Muscle of leg (tissue), 11 donors: ENCODE data around the gene DCXR. TPM values are rescaled to one million over a fixed set of nuclear protein-coding genes. Genes with fewer than 3 reads are reported as not detected.

Source experiments
- DNase-seq: peaks from one replicate; pipeline ENCODE4 v3.0.0; 2013
- H3K27ac ChIP-seq: one replicate; pipeline ENCODE4 v1.5.1; 2013; ENCODE audit warnings: mild to moderate bottlenecking, low read length, control low read depth
- H3K27me3 ChIP-seq: one replicate; pipeline ENCODE4 v1.6.1; 2013; ENCODE audit warnings: low read length; ENCODE audit not compliant: control insufficient read depth, insufficient read depth
- H3K36me3 ChIP-seq: one replicate; pipeline ENCODE4 v1.6.1; 2013; ENCODE audit warnings: low read length; ENCODE audit not compliant: control insufficient read depth, insufficient read depth
- H3K4me1 ChIP-seq: one replicate; pipeline ENCODE4 v1.6.1; 2013; ENCODE audit warnings: low read length; ENCODE audit not compliant: control insufficient read depth, insufficient read depth
- H3K4me3 ChIP-seq: one replicate; pipeline ENCODE4 v1.5.1; 2013; ENCODE audit warnings: low read length, control low read depth
- H3K9me3 ChIP-seq: replicated peaks from 2 replicates; pipeline ENCODE4 v1.6.1; 2013; ENCODE audit warnings: low read depth, low read length; ENCODE audit not compliant: control insufficient read depth
- WGBS: methylation state at CpG from one replicate; pipeline ENCODE4 v1.1.5; 2013; ENCODE audit warnings: missing lambda C conversion rate; ENCODE audit not compliant: insufficient coverage; 5-methylcytosine and 5-hydroxymethylcytosine counted together
- polyA plus RNA-seq, 8 donors: library from polyadenylated mRNA; unstranded; fragments of 120-200 nt; gene quantifications; one replicate each; pipeline versions ENCODE4 v1.2.1 to v1.2.3, GENCODE V29; 2013; ENCODE audit warnings: inconsistent platforms in 1 of 8, low replicate concordance in 1 of 8; ENCODE audit not compliant: insufficient read length in 8 of 8, insufficient read depth in 1 of 8
- total RNA-seq: library from RNA; stranded (reverse); fragments of 120-200 nt; gene quantifications from one replicate; pipeline ENCODE4 v1.2.4, GENCODE V29; 2013

DCXR gene
- total and polyA plus RNA-seq, 9 donors = 30.0 to 44.6 (median 38.8) TPM

- H3K27ac ChIP-seq = peak overlapping the region; percentile 88
- H3K9me3 ChIP-seq = no peaks in the 10 kb centered on the region
- no peak for DNase-seq
- no peak overlapping the region for H3K4me3 ChIP-seq
- no peaks in the 10 kb centered on the region for H3K27me3 ChIP-seq
- peaks cover 43% of the 10 kb centered on the region for H3K36me3 ChIP-seq
- 86% methylated on average over 20 of the region's 25 CpGs for WGBS
- peaks cover 52% of the 10 kb centered on the region for H3K4me1 ChIP-seq
These were observed 46.4 kb downstream of the DCXR start for GRCh38 chr17:81990836-81991683.

GRCh38 chr17:81987161-81987770 lies 50.2 kb downstream of the DCXR start:
- Histone ChIP-seq H3K4me1 (peaks cover 19% of the 10 kb centered on the region), H3K4me3 (no peak overlapping the region), H3K9me3 (no peaks in the 10 kb centered on the region), H3K36me3 (peaks cover 59% of the 10 kb centered on the region), H3K27ac (no peak overlapping the region), H3K27me3 (no peaks in the 10 kb centered on the region)
- 92% methylated on average over 25 of the region's 26 CpGs for WGBS
- DNase-seq = no peak

GRCh38 chr17:81986606-81987005 lies 50.9 kb downstream of the DCXR start:
- DNase-seq = no peak
- WGBS = 94% methylated on average over 21 of the region's 26 CpGs
- no peaks in the 10 kb centered on the region for H3K9me3 ChIP-seq
- H3K27me3 ChIP-seq = no peaks in the 10 kb centered on the region
- H3K27ac ChIP-seq = no peak overlapping the region
- peaks cover 13% of the 10 kb centered on the region for H3K4me1 ChIP-seq
- no peak overlapping the region for H3K4me3 ChIP-seq
- peaks cover 59% of the 10 kb centered on the region for H3K36me3 ChIP-seq

Other genes starting within 250 kb of the DCXR start
- not detected for gene GCGR, start 233.5 kb downstream of the DCXR start, total RNA-seq
- gene GCGR, start 233.5 kb downstream of the DCXR start, polyA plus RNA-seq = under 1 TPM in 4 of 8 donors, not detected in 4; 0.10 to 0.21 (median 0.18) TPM
- 113 TPM for gene MCRIP1, start 204.4 kb downstream of the DCXR start, total RNA-seq
- gene MCRIP1, start 204.4 kb downstream of the DCXR start, polyA plus RNA-seq = 100 to 1,000 TPM; 123 to 147 (median 134) TPM
- 43.4 TPM for gene PPP1R27, start 202.6 kb downstream of the DCXR start, total RNA-seq
- 10 to 100 TPM; 14.6 to 57.4 (median 28.8) TPM for gene PPP1R27, start 202.6 kb downstream of the DCXR start, polyA plus RNA-seq
- 385 TPM for gene P4HB, start 177.2 kb downstream of the DCXR start, total RNA-seq
- gene P4HB, start 177.2 kb downstream of the DCXR start, polyA plus RNA-seq = 100 to 1,000 TPM; 383 to 577 (median 450) TPM
- 86.0 TPM for gene ARHGDIA, start 166.4 kb downstream of the DCXR start, total RNA-seq
- gene ARHGDIA, start 166.4 kb downstream of the DCXR start, polyA plus RNA-seq = 100 to 1,000 TPM; 145 to 236 (median 190) TPM
- gene ALYREF, start 146.1 kb downstream of the DCXR start, total RNA-seq = 72.6 TPM
- gene ALYREF, start 146.1 kb downstream of the DCXR start, polyA plus RNA-seq = 10 to 100 TPM; 56.0 to 80.0 (median 70.8) TPM
- gene ANAPC11, start 146.0 kb downstream of the DCXR start, total RNA-seq = 113 TPM
- gene ANAPC11, start 146.0 kb downstream of the DCXR start, polyA plus RNA-seq = 100 to 1,000 TPM; 104 to 140 (median 113) TPM
- gene NPB, start 135.5 kb downstream of the DCXR start, total RNA-seq = 2.0 TPM
- under 1 TPM; 0.22 to 0.82 (median 0.66) TPM for gene NPB, start 135.5 kb downstream of the DCXR start, polyA plus RNA-seq
- 9.0 TPM for gene PCYT2, start 126.3 kb downstream of the DCXR start, total RNA-seq
- 10 to 100 TPM in 6 of 8 donors, 1 to 10 TPM in 2; 9.4 to 12.6 (median 11.2) TPM for gene PCYT2, start 126.3 kb downstream of the DCXR start, polyA plus RNA-seq
- 6.0 TPM for gene SIRT7, start 119.5 kb downstream of the DCXR start, total RNA-seq
- 1 to 10 TPM; 6.5 to 9.7 (median 8.4) TPM for gene SIRT7, start 119.5 kb downstream of the DCXR start, polyA plus RNA-seq
- 8.2 TPM for gene MAFG, start 110.0 kb downstream of the DCXR start, total RNA-seq
- gene MAFG, start 110.0 kb downstream of the DCXR start, polyA plus RNA-seq = 10 to 100 TPM; 11.7 to 18.1 (median 16.7) TPM
- gene PYCR1, start 100.4 kb downstream of the DCXR start, total RNA-seq = 78.9 TPM
- 100 to 1,000 TPM in 2 of 8 donors, 10 to 100 TPM in 6; 58.4 to 107 (median 80.3) TPM for gene PYCR1, start 100.4 kb downstream of the DCXR start, polyA plus RNA-seq
- gene MYADML2, start 90.5 kb downstream of the DCXR start, total RNA-seq = 24.1 TPM
- 10 to 100 TPM; 11.3 to 23.1 (median 20.0) TPM for gene MYADML2, start 90.5 kb downstream of the DCXR start, polyA plus RNA-seq
- gene NOTUM, start 76.5 kb downstream of the DCXR start, total RNA-seq = 4.1 TPM
- 1 to 10 TPM; 2.8 to 7.6 (median 3.3) TPM for gene NOTUM, start 76.5 kb downstream of the DCXR start, polyA plus RNA-seq
- 28.7 TPM for gene ASPSCR1, start 60.1 kb downstream of the DCXR start, total RNA-seq
- 10 to 100 TPM; 22.5 to 35.9 (median 26.6) TPM for gene ASPSCR1, start 60.1 kb downstream of the DCXR start, polyA plus RNA-seq
- 44.8 TPM for gene CENPX, start 14.8 kb downstream of the DCXR start, total RNA-seq
- gene CENPX, start 14.8 kb downstream of the DCXR start, polyA plus RNA-seq = 10 to 100 TPM; 33.4 to 41.0 (median 38.4) TPM
- gene LRRC45, start 14.4 kb downstream of the DCXR start, total RNA-seq = 9.1 TPM
- gene LRRC45, start 14.4 kb downstream of the DCXR start, polyA plus RNA-seq = 10 to 100 TPM in 4 of 8 donors, 1 to 10 TPM in 4; 8.4 to 12.3 (median 10.3) TPM
- 11.2 TPM for gene RAC3, start 6.0 kb downstream of the DCXR start, total RNA-seq
- 10 to 100 TPM in 5 of 8 donors, 1 to 10 TPM in 3; 7.2 to 15.3 (median 11.1) TPM for gene RAC3, start 6.0 kb downstream of the DCXR start, polyA plus RNA-seq
- 21.6 TPM for gene RFNG, start 14.1 kb upstream of the DCXR start, total RNA-seq
- 10 to 100 TPM; 25.3 to 47.1 (median 31.7) TPM for gene RFNG, start 14.1 kb upstream of the DCXR start, polyA plus RNA-seq
- gene GPS1, start 14.2 kb upstream of the DCXR start, total RNA-seq = 69.6 TPM
- 10 to 100 TPM; 68.1 to 87.7 (median 76.7) TPM for gene GPS1, start 14.2 kb upstream of the DCXR start, polyA plus RNA-seq
- gene DUS1L, start 28.1 kb upstream of the DCXR start, total RNA-seq = 43.6 TPM
- 10 to 100 TPM; 52.9 to 73.5 (median 59.3) TPM for gene DUS1L, start 28.1 kb upstream of the DCXR start, polyA plus RNA-seq
- gene FASN, start 60.5 kb upstream of the DCXR start, total RNA-seq = 15.4 TPM
- 10 to 100 TPM; 23.0 to 53.4 (median 34.9) TPM for gene FASN, start 60.5 kb upstream of the DCXR start, polyA plus RNA-seq
- 15.7 TPM for gene CCDC57, start 175.1 kb upstream of the DCXR start, total RNA-seq
- 10 to 100 TPM; 18.1 to 37.4 (median 30.8) TPM for gene CCDC57, start 175.1 kb upstream of the DCXR start, polyA plus RNA-seq
- 21.9 TPM for gene SLC16A3, start 191.3 kb upstream of the DCXR start, total RNA-seq
- 10 to 100 TPM; 21.9 to 47.3 (median 33.4) TPM for gene SLC16A3, start 191.3 kb upstream of the DCXR start, polyA plus RNA-seq
- 15.0 TPM for gene CSNK1D, start 236.0 kb upstream of the DCXR start, total RNA-seq
- gene CSNK1D, start 236.0 kb upstream of the DCXR start, polyA plus RNA-seq = 10 to 100 TPM; 63.2 to 82.2 (median 73.2) TPM